ENCODE results near the gene MX2. TPM values are rescaled to one million over a fixed set of nuclear protein-coding genes. Genes with fewer than 3 reads are reported as not detected.

Gene MX2
- total and polyA plus RNA-seq, 2 of the 8 experiments (the other 6 are each of a cell fraction or from before 2014, with no cell fraction given): 3.1 to 8.9 TPM

- WGBS, 2 experiments (ENCODE audit: extremely low coverage in 1 of 2, insufficient coverage in 1 of 2, insufficient read length in 1 of 2, insufficient replicate concordance in 2 of 2, low coverage in 1 of 2, low lambda C conversion rate in 2 of 2, missing lambda C conversion rate in 1 of 2): 82% methylated on average over 5 of the region's 5 CpGs; no CpG with 5 or more reads in 1 of the 2 experiments
- Histone ChIP-seq H4K91ac (replicated peaks; ENCODE audit: insufficient read length, low read length) (no peak overlapping the region), H3K79me2 (ENCODE audit: control insufficient read depth in 1 of 2, insufficient read depth in 2 of 2, low read length in 2 of 2) (no peaks in the 10 kb centered on the region), H4K8ac (ENCODE audit: extremely low read depth, insufficient read depth, low read length) (no peak overlapping the region), H3K9ac (replicated peaks in 1 of 4; ENCODE audit: extremely low read depth in 1 of 4, low read depth in 3 of 4, low read length in 3 of 4) (no peak overlapping the region), H3K4me2 (ENCODE audit: insufficient read depth in 1 of 2, low read depth in 2 of 2, low read length in 2 of 2) (no peak overlapping the region), H3K56ac (replicated peaks; ENCODE audit: insufficient read length, low read depth, low read length) (no peak overlapping the region), H3K36me3 (ENCODE audit: control insufficient read depth in 2 of 4, insufficient read depth in 4 of 4, low read length in 3 of 4) (no peaks in the 10 kb centered on the region), H3K23ac (ENCODE audit: insufficient read length) (no peak overlapping the region), H4K5ac (ENCODE audit: insufficient read length, low read depth, low read length) (no peak overlapping the region), H2AFZ (ENCODE audit: low read length) (no peak overlapping the region), H3K4me1 (replicated peaks in 1 of 4; ENCODE audit: control insufficient read depth in 3 of 4, insufficient read depth in 4 of 4, low read length in 3 of 4) (no peaks in the 10 kb centered on the region), H2BK120ac (replicated peaks; ENCODE audit: low read depth, low read length) (no peak overlapping the region), H2BK5ac (ENCODE audit: low read depth, low read length) (no peak overlapping the region), H3K27me3 (replicated peaks in 1 of 4; ENCODE audit: control insufficient read depth in 3 of 4, extremely low read depth in 1 of 4, insufficient read depth in 3 of 4, low read length in 3 of 4) (no peaks in the 10 kb centered on the region), H2BK15ac (ENCODE audit: low read length) (no peak overlapping the region), H3K14ac (ENCODE audit: insufficient read length) (no peak overlapping the region), H3K9me3 (ENCODE audit: insufficient read depth in 2 of 2, low read depth in 1 of 2, low read length in 1 of 2) (0 out of 4 replicates have a peak, but pooled peaks cover 0 to 2% of the 10 kb centered on the region in 2 experiments), H3K4me3 (ENCODE audit: extremely low read depth in 1 of 4, insufficient read depth in 2 of 4, low read depth in 3 of 4, low read length in 4 of 4) (no peak overlapping the region), H3K4ac (replicated peaks; ENCODE audit: insufficient read length, low read depth, low read length) (no peak overlapping the region), H2AK5ac (ENCODE audit: low read depth, low read length) (no peak overlapping the region), H3K23me2 (ENCODE audit: low read depth, low read length) (no peaks in the 10 kb centered on the region), H3K27ac (ENCODE audit: low read depth, low read length) (no peak overlapping the region), H4K20me1 (replicated peaks in 1 of 2; ENCODE audit: control insufficient read depth in 1 of 2, insufficient read depth in 2 of 2, low read length in 2 of 2) (no peaks in the 10 kb centered on the region), H2BK20ac (ENCODE audit: low read length) (no peak overlapping the region), H3K79me1 (ENCODE audit: low read depth, low read length) (no peaks in the 10 kb centered on the region), H3K18ac (ENCODE audit: extremely low read depth, low read length) (no peak overlapping the region), H2BK12ac (ENCODE audit: low read depth, low read length) (no peak overlapping the region)
- CTCF ChIA-PET (ENCODE audit: partially characterized antibody): interaction anchor here (0.9 to 3.5 kb wide), 16 partner anchors 8 to 241 kb away, joined by 3 to 21 read pairs (median 5); partner anchors contain the start of gene MX1
- POLR2A ChIA-PET (ENCODE audit: partially characterized antibody): no interaction called here
- no peak for FAIRE-seq
- peak in 1 of 2 experiments; percentile 60 for DNase-seq (ENCODE audit: low read depth in 1 of 2, low spot score in 2 of 2)
- TF ChIP-seq, protein P1, sequence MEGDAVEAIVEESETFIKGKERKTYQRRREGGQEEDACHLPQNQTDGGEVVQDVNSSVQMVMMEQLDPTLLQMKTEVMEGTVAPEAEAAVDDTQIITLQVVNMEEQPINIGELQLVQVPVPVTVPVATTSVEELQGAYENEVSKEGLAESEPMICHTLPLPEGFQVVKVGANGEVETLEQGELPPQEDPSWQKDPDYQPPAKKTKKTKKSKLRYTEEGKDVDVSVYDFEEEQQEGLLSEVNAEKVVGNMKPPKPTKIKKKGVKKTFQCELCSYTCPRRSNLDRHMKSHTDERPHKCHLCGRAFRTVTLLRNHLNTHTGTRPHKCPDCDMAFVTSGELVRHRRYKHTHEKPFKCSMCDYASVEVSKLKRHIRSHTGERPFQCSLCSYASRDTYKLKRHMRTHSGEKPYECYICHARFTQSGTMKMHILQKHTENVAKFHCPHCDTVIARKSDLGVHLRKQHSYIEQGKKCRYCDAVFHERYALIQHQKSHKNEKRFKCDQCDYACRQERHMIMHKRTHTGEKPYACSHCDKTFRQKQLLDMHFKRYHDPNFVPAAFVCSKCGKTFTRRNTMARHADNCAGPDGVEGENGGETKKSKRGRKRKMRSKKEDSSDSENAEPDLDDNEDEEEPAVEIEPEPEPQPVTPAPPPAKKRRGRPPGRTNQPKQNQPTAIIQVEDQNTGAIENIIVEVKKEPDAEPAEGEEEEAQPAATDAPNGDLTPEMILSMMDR (IDR thresholded peaks at IDR 0.05; ENCODE audit: control extremely low read depth in 1 of 3, insufficient read depth in 1 of 3, low read depth in 1 of 3, low read length in 3 of 3): peak; percentile 38 to 53 (median 41)
- no peak; the same call in 1 of the 2 replicates for TF ChIP-seq SP2 (IDR thresholded peaks at IDR 0.05; ENCODE audit: low read length)
- no peak for TF ChIP-seq BACH1 (IDR thresholded peaks at IDR 0.05; ENCODE audit: low read length)
- TF ChIP-seq RAD21 (IDR thresholded peaks at IDR 0.05 in 1 of 2, conservative IDR thresholded peaks at IDR 0.05 in 1 of 2; ENCODE audit: low read depth in 2 of 2, low read length in 2 of 2): peak in 1 of 2 experiments; percentile 44; a peak in 2 of 4 replicates
- TF ChIP-seq JUN (IDR thresholded peaks at IDR 0.05; ENCODE audit: low read depth, low read length): no peak
Measured at GRCh38 chr21:41411449-41412089, 49.7 kb downstream of the MX2 start.
